T-helper 1 cell treated with Interleukin-12 subunit alpha and Interleukin-12 subunit beta and Interleukin-4 antibody, amounts not matched to agents 30 μg/mL and 1 μg/mL, for 36 hours (primary cell): ENCODE measurements around the gene INPP4A.
"Not testable (repeated sequence)": the region's sequence is repeated elsewhere in the genome, so short reads cannot be mapped to it uniquely, and the experiment has no call there.

Experiments
- H3K27ac Mint-ChIP-seq: one replicate; pipeline ENCODE4 v1.8.0; 2021; ENCODE audit warnings: mild to moderate bottlenecking, mixed read lengths
- H3K27me3 Mint-ChIP-seq: one replicate; pipeline ENCODE4 v1.8.0; 2021; ENCODE audit warnings: low read depth, mixed read lengths
- H3K36me3 Mint-ChIP-seq: one replicate; pipeline ENCODE4 v1.8.0; 2021; ENCODE audit warnings: low read depth, mixed read lengths
- H3K4me1 Mint-ChIP-seq: one replicate; pipeline ENCODE4 v1.8.0; 2021; ENCODE audit warnings: low read depth, mixed read lengths
- H3K4me3 Mint-ChIP-seq: one replicate; pipeline ENCODE4 v1.8.0; 2021; ENCODE audit warnings: mild to moderate bottlenecking, moderate library complexity, mixed read lengths
- H3K9me3 Mint-ChIP-seq: one replicate; pipeline ENCODE4 v1.8.0; 2021; ENCODE audit warnings: mixed read lengths

INPP4A gene

GRCh38 chr2:98444436-98445176 lies at the start of gene INPP4A:
Gene INPP4A, plus strand, starts transcription at chr2:98444858. Its CDS starts 75,191 bp downstream, at chr2:98520049.
- Mint-ChIP-seq H3K4me3 (peak within 1 kb of the TSS; percentile 98), H3K4me1 (peaks cover 57% of the 10 kb centered on the region), H3K27ac (peak within 1 kb of the TSS; percentile 91), H3K36me3 (peaks cover 29% of the 10 kb centered on the region), H3K27me3 (no peaks in the 10 kb centered on the region), H3K9me3 (peaks cover 13% of the 10 kb centered on the region)

- Mint-ChIP-seq H3K9me3 (no peaks in the 10 kb centered on the region), H3K27me3 (peaks cover 46% of the 10 kb centered on the region), H3K4me1 (no peaks in the 10 kb centered on the region), H3K27ac (no peak overlapping the region), H3K36me3 (no peaks in the 10 kb centered on the region), H3K4me3 (no peak overlapping the region)
These were observed 48.7 kb upstream of the INPP4A start for GRCh38 chr2:98395977-98396376.

DNA sequence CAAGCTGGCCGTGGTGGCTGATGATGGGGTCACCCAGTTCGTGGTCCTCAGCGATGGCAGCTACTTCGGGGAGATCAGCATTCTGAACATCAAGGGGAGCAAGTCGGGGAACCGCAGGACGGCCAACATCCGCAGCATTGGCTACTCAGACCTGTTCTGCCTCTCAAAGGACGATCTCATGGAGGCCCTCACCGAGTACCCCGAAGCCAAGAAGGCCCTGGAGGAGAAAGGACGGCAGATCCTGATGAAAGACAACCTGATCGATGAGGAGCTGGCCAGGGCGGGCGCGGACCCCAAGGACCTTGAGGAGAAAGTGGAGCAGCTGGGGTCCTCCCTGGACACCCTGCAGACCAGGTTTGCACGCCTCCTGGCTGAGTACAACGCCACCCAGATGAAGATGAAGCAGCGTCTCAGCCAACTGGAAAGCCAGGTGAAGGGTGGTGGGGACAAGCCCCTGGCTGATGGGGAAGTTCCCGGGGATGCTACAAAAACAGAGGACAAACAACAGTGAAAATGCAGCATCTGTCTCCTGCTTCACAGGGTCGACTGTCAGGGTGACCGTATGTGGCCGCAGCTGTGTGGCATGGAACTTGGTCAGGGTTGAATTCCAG lies 47.8 kb upstream of the INPP4A start:
- H3K4me3 Mint-ChIP-seq: no peak overlapping the region
- no peaks in the 10 kb centered on the region for H3K36me3 Mint-ChIP-seq
- peaks cover 54% of the 10 kb centered on the region for H3K27me3 Mint-ChIP-seq
- no peak overlapping the region for H3K27ac Mint-ChIP-seq
- no peaks in the 10 kb centered on the region for H3K4me1 Mint-ChIP-seq
- no peaks in the 10 kb centered on the region for H3K9me3 Mint-ChIP-seq

DNA sequence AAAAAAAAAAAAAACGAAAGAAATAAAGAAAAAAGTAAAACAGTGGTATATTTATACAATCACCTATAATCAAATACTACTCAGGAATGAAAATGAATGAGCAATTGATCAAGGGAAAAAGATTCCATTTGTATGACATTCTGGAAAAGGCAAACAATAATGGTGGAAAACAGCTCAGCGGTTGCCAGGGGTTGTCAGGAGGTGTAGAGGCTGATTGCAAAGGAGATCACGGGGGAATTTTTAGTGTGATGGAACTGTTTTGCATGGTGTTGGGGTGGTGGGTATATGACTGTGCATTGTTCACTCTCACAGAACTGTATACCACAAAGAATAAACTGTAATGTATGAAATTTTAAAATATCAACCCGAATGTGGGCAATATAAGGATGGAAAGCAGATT lies 45.5 kb upstream of the INPP4A start:
- Mint-ChIP-seq H3K27ac (no peak overlapping the region), H3K27me3 (peaks cover 74% of the 10 kb centered on the region), H3K36me3 (no peaks in the 10 kb centered on the region), H3K9me3 (no peaks in the 10 kb centered on the region), H3K4me3 (no peak overlapping the region), H3K4me1 (no peaks in the 10 kb centered on the region)

GRCh38 chr2:98403878-98404277 lies 40.8 kb upstream of the INPP4A start:
- Mint-ChIP-seq H3K27ac (no peak overlapping the region), H3K27me3 (peaks cover 62% of the 10 kb centered on the region), H3K4me1 (no peaks in the 10 kb centered on the region), H3K36me3 (no peaks in the 10 kb centered on the region), H3K4me3 (no peak overlapping the region), H3K9me3 (no peaks in the 10 kb centered on the region)

DNA sequence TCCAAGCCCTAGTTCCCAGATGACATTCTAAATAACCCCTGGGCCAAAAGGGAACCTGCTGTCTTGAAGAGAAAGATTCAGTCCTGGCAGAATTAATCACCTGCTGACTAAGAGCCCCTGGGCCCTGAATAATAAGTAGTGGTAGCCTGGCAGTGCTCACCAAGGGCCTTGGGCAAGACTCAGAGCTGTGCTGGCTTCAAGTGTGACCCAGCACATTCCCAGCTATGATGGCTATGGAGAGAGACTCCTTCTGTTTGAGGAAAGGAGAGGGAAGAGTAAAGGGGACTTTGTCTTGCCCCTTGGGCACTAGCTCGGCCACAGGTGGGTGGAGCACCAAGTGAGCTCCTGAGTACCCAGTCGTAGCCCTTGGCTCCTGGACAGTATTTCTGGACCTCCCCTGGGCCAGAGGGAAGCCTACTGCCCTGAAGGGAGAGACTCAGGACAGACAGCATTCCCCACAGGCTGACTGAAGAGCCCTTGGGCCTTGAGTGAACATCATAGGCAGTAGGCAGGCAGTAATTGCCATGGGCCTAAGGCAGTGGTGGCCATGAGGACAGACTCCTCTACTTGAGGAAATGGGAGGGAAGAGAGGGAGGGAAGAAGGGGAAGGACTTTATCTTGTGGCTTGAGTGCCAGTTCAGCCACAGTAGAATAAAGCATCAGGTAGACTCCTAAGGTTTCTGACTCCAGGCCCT lies 40.0 kb upstream of the INPP4A start:
- no peaks in the 10 kb centered on the region for H3K36me3 Mint-ChIP-seq
- H3K27ac Mint-ChIP-seq: no peak overlapping the region
- no peaks in the 10 kb centered on the region for H3K4me1 Mint-ChIP-seq
- H3K27me3 Mint-ChIP-seq: peaks cover 59% of the 10 kb centered on the region
- no peak overlapping the region for H3K4me3 Mint-ChIP-seq
- no peaks in the 10 kb centered on the region for H3K9me3 Mint-ChIP-seq

DNA sequence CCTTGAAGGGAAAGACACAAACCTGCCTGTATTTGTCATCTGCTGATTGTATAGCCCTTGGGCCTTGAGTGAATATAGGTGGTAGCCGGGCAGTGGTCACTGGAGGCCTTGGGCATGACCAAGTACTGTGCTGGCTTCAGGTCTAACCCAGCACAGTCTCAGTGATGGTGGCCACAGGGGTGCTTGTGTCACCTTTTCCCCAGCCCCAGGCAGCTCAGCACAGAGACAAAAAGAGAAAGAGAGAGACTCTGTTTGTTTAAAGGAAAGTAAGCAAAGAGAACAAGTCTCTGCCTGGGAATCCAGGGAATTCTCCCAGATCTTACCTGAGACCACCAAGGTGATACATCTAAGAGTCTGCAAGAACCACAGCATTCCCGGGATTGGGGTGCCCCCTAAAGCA lies 39.4 kb upstream of the INPP4A start:
- no peak overlapping the region for H3K4me3 Mint-ChIP-seq

GRCh38 chr2:98408155-98408554 lies 36.5 kb upstream of the INPP4A start:
- Mint-ChIP-seq H3K27me3 (peaks cover 38% of the 10 kb centered on the region), H3K36me3 (peaks cover 3% of the 10 kb centered on the region), H3K4me3 (no peak overlapping the region), H3K27ac (no peak overlapping the region), H3K4me1 (peaks cover 7% of the 10 kb centered on the region), H3K9me3 (no peaks in the 10 kb centered on the region)

More for the DNA sequence above, 39.4 kb upstream of the INPP4A start:
- H3K27ac Mint-ChIP-seq: no peak overlapping the region
- no peaks in the 10 kb centered on the region for H3K36me3 Mint-ChIP-seq
- no peaks in the 10 kb centered on the region for H3K4me1 Mint-ChIP-seq
- no peaks in the 10 kb centered on the region for H3K9me3 Mint-ChIP-seq
- H3K27me3 Mint-ChIP-seq: peaks cover 57% of the 10 kb centered on the region

DNA sequence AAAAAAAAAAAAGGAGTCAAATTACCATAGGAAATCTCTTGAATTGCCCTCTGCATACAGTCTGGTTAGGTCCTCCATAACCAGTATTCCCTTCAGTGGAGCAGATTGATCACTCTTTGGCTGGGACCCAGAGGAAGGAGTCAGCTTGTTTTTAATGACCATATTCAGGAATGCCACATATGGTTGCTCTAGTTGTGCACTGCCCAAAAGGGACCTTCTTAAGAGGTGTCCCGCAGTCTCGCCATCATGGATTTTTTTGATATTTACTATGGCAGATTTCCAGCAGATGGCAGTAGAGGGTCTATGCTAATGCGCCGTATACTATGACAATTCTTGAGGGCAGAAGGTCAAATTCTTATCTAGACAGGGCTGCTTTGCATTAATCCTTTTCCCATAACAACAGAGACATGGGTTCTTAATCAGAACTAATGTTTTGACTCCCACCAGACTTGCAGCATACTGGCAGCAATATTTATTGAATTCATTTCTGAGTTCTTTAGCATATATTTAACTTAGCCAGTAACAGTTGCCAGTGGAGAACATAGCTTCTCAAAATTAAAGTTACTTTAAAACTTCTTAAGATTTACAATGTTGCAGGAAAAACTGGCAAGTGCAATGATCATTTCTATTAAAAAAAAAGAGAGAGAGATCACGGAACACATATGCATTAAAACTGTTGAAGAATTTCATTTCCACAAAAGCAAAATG lies 31.8 kb upstream of the INPP4A start:
- peaks cover 8% of the 10 kb centered on the region for H3K4me1 Mint-ChIP-seq
- peaks cover 15% of the 10 kb centered on the region for H3K27me3 Mint-ChIP-seq
- no peak overlapping the region for H3K4me3 Mint-ChIP-seq
- H3K27ac Mint-ChIP-seq: no peak overlapping the region
- peaks cover 4% of the 10 kb centered on the region for H3K9me3 Mint-ChIP-seq
- H3K36me3 Mint-ChIP-seq: peaks cover 7% of the 10 kb centered on the region

GRCh38 chr2:98414246-98414645 lies 30.4 kb upstream of the INPP4A start:
- H3K4me1 Mint-ChIP-seq, H3K4me3 Mint-ChIP-seq, H3K9me3 Mint-ChIP-seq, H3K36me3 Mint-ChIP-seq, H3K27ac Mint-ChIP-seq: not testable (repeated sequence)
- H3K27me3 Mint-ChIP-seq: peaks cover 14% of the 10 kb centered on the region

- H3K9me3 Mint-ChIP-seq, H3K27ac Mint-ChIP-seq, H3K4me3 Mint-ChIP-seq, H3K36me3 Mint-ChIP-seq, H3K27me3 Mint-ChIP-seq, H3K4me1 Mint-ChIP-seq: not testable (repeated sequence)
These were observed 28.9 kb upstream of the INPP4A start for GRCh38 chr2:98415719-98416248.

DNA sequence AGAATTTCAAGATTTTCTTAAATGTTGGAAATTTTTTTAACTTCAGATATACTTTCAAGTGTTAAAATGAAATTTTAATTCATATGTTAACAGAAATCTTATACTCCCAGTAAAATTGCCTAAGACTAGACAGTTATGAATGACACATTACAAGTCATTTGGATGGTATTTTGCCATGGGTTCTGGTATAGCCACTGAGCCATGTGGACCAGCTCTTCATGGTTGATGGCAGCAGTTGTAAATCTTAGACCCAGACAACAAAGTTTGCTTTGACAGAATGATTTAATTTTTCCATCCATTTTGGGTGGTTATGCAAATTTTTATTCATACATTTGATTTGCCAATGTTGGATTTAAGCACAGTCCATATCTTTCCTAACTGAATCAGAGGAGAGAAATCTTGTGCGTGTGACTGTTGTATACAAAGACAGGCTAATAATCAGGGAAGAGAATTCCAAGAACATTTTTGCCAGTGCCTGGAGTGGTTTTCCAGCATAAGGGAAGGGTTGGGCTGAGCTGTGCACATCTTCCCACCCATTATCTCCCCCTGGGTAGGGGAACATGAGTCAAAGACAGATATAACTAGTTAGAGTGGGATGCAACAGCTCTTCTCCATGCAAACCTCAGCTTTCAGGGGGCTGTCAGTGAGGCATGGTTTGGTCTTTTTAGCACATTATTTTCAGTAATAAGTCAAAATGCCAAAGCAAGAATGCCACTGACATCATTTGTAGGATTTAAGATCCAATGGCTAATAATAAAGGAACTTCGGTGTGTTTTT lies 28.1 kb upstream of the INPP4A start:
- peaks cover 7% of the 10 kb centered on the region for H3K36me3 Mint-ChIP-seq
- no peak overlapping the region for H3K27ac Mint-ChIP-seq
- H3K27me3 Mint-ChIP-seq: peaks cover 3% of the 10 kb centered on the region
- H3K4me3 Mint-ChIP-seq: no peak overlapping the region
- peaks cover 10% of the 10 kb centered on the region for H3K9me3 Mint-ChIP-seq
- peaks cover 8% of the 10 kb centered on the region for H3K4me1 Mint-ChIP-seq

DNA sequence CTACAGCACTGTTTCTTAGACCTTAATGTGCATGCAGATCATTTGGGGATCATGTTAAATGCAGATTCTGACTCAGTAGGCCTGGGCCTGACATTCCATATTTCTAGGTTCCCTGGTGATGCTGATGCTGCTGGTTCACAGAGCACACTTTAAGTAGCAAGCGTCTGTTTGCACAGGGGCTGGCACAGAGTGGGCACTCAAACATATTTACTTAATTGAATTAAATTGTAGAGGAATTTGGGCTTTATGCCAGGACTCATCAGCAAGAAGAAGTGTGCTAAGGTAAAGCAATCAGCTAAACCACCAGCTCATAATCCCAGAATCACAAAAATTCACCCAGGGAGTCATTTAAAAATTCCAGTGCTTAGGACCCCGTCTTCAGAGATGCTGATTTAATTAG lies 25.1 kb upstream of the INPP4A start:
- H3K27ac Mint-ChIP-seq: no peak overlapping the region
- H3K27me3 Mint-ChIP-seq: no peaks in the 10 kb centered on the region
- H3K4me3 Mint-ChIP-seq: no peak overlapping the region
- H3K9me3 Mint-ChIP-seq: peaks cover 22% of the 10 kb centered on the region
- peaks cover 8% of the 10 kb centered on the region for H3K36me3 Mint-ChIP-seq
- no peaks in the 10 kb centered on the region for H3K4me1 Mint-ChIP-seq
